GM13977 (cell line): ENCODE results near the gene TMEM178B.

Source experiments
- DNase-seq: peaks from one replicate; pipeline ENCODE4 v3.0.0; 2012; ENCODE audit warnings: low spot score
- CTCF ChIP-seq: IDR thresholded peaks from 2 replicates; pipeline ENCODE4 v1.5.1; 2012; ENCODE audit warnings: mild to moderate bottlenecking, control low read depth; ENCODE audit not compliant: insufficient read depth; ENCODE audit errors: extremely low read depth, missing control alignments
- in situ Hi-C: fragments of 300-500 bp; cut with MboI; formaldehyde crosslinking; loops from one replicate; pipeline ENCODE4 v1.12.0; 2022; ENCODE audit warnings: low sequenced_read_pairs, low pct_unique_long_range_greater_than_20kb, mixed read lengths, inconsistent platforms; ENCODE audit not compliant: unreplicated experiment

Gene TMEM178B

GRCh38 chr7:141251180-141251579 lies 177.3 kb downstream of the TMEM178B start:
- TF ChIP-seq CTCF = no peak
- in situ Hi-C loops = no loop called here
- no peak for DNase-seq

- in situ Hi-C loops = no loop called here
- DNase-seq = no peak
- no peak for TF ChIP-seq CTCF
Measured at GRCh38 chr7:141251957-141252356, 178.1 kb downstream of the TMEM178B start.

GRCh38 chr7:141257597-141257996 lies 183.7 kb downstream of the TMEM178B start:
- no peak for DNase-seq
- in situ Hi-C loops = no loop called here
- TF ChIP-seq CTCF = no peak

GRCh38 chr7:141258559-141258958 lies 184.7 kb downstream of the TMEM178B start:
- in situ Hi-C loops = no loop called here
- no peak for TF ChIP-seq CTCF

GRCh38 chr7:141262101-141263090 lies 188.5 kb downstream of the TMEM178B start:
- in situ Hi-C loops = no loop called here
- DNase-seq = no peak
- no peak for TF ChIP-seq CTCF

More at GRCh38 chr7:141258559-141258958, 184.7 kb downstream of the TMEM178B start:
- no peak for DNase-seq

- in situ Hi-C loops = no loop called here
- TF ChIP-seq CTCF = no peak
- no peak for DNase-seq
Measured at GRCh38 chr7:141263508-141263907, 189.6 kb downstream of the TMEM178B start.
